ENCODE measurements around the gene MYO3B.

Gene MYO3B

DNA sequence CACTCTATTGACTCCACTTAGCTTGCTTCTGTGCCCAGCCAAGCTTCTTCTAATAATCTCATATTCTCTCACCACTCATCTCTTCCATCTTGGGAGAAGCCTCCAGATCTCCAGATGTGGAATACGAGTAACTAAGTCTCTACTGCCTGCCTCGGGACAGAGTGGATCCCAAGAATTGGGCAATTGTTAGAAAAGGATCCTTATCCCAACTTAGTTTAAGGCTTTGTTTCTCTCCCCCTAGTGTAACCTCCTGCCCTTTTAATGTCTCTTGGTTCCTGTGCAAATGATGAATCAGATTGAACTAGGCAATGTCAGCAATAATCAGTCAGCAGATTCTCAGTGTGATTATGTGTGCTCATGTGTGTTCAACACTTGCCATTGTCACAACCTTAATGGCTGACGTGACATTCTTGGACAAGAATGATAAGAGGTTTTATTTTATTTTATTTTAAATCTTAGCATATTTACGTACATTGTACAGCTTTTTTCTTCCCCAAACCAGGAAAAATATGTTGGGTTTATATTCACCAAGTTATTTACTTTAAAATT lies 59.7 kb downstream of the MYO3B start:
- DNase-seq = no peak

DNA sequence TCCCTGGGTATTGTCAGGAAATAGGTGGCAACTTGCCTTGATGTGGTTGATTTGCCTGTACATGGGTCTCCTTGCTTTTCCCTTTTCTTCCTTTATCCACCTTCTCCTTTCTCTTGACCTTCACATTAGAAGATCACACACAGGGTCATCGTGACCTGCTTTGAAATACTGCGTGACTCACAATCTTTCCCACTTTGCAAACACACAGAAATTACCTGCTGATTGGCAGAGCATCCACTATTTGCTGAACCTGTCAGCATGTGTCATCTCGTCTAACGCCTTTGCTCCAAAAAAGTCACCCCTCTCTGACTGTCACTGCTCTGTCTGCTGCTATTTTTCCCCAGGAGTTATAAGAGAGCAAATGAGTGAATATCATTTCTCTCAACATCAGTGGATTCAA lies 60.8 kb downstream of the MYO3B start:
- no peak for DNase-seq

DNA sequence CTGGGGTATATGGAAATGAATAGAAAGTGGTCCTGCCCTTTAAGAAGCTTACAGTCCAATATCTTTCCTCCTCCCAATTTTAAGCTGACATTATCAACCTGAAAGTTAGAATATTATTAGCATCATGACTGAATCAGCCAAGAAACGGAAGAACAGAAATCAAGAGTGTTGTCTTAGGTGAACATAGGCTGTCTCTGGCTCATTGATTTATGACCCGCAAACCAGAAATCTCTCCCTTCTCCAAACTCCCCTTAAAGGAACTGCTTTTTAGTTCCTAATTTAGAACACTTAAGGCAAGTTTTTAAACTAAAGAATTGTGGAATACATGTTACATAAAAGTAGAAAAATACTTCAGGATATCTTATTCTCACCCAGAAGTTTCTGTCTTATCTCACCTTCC lies 62.7 kb downstream of the MYO3B start:
- DNase-seq = no peak

DNA sequence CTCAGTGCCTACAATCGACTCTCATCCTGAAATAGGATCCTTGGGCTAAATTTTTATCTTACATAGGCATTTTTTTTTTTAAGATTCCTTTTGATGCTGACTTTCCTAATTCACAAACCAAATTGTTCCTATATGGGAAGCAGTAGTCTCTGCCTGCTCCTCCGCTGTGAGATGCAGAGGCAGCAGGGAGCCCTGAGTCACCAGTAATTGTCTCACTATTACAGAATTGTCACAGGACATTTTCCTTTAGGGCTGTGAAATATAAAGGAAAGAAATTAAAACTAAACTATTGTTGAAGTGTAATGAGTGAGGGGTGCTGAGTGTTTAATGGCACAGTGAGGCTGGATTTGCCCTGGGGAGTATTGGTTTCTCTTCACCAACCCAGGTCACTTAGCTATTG lies 63.8 kb downstream of the MYO3B start:
- DNase-seq = no peak

DNA sequence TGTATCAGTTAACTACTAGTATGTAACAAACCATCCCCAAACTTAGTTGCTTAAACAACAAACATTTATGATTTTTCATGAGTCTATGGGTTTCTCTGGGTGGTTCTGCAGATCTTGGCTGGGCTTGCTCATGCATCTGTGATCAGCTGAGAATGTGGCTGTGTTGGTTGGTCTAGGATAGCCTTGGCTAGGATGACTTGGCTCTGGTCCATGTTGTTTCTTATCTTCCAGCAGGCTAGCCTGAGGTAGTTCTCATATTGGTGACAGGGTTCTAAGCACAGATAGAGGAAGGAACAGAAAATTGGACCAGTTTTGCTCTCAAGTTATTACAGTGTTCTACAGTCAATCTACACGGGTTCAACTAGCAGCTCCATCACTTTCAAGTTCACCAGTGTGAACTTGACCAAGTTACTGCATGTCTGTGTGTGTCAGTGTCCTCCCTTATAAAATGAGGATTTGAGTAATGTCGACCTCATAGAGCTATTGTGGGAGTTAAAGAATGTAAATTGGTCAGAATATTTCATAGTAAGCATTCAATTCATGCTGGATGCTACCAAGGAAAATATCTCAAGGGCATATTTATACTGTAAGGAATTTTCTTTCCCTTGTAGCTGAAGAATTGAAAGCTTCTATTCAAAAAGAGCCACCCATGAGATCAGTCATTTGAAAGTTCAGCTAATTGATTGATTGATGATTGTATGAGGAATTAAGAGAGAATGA lies 65.3 kb downstream of the MYO3B start:
- no peak for DNase-seq

DNA sequence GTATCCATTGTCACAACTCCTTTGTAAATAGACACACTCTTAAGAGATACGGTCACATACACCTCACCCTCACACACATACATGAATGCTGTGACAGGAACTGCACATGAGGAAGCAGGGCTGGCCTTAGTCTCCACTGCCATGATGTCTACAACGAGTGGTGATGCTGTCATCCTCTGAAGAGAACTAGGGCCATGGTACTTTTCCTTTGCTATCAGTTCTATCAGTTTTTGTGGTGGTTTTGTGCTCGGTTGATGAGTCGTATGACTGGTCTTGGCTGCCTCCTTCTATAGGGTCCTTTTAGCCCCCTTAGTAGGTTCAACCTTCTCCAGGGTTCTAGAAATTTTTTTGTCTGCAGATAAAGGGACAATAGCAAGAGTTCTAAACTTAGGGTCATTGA lies 66.0 kb downstream of the MYO3B start:
- DNase-seq = no peak

DNA sequence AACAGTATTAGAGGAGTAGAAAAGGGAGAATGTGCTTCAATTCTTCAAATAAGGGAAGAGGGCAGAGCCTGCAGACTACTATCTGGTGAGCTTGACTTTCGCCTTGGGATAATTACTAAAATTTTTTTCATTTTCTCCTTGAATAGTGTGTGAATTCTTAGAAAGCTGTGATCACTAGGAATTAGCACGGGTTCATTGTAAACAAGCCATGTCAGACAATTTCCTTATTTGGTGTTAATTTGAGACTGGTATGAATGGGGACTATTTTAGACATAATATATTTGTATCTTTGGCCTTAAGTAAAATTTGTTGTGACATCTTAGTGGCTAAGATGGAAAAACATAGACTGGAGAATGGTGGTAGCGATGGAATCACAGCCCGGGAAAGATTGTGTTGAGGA lies 66.6 kb downstream of the MYO3B start:
- no peak for DNase-seq

DNA sequence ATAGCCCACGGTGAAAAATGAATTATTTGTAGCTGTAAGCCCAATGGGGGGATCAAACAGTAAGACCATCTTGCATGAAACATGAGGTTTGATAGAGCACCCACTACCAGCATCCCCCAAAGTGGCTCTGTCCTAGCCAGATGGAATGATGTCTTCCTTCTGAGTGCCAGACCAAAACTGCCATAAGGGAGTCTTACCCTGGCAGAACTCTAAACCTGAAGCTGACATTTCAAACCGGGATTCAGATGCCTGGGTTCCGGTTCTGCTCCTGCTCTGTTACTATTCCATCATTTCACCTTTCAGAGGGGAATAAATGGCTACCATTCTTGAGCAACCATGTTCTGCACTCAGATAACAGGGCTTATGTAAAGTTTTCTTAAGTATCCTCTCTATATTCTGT lies 67.4 kb downstream of the MYO3B start:
- no peak for DNase-seq

DNA sequence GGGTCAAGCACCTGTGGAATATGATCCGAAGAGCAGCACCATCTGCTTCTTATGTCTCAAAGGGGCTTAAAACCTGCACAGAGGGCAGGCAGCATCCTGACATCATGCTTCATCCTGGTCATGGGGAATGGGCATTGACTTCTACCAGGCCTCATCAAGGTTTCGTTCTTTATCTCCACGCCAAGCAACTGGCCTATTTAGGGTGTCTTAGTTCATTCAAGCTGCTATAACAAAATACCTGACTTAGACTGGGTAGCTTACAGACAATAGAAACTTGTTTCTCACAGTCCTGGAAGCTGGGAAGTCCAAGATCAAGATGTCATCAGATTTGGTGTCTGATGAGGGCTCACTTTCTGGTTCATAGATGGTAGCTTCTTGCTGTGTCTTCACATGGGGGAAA lies 69.4 kb downstream of the MYO3B start:
- DNase-seq = no peak

DNA sequence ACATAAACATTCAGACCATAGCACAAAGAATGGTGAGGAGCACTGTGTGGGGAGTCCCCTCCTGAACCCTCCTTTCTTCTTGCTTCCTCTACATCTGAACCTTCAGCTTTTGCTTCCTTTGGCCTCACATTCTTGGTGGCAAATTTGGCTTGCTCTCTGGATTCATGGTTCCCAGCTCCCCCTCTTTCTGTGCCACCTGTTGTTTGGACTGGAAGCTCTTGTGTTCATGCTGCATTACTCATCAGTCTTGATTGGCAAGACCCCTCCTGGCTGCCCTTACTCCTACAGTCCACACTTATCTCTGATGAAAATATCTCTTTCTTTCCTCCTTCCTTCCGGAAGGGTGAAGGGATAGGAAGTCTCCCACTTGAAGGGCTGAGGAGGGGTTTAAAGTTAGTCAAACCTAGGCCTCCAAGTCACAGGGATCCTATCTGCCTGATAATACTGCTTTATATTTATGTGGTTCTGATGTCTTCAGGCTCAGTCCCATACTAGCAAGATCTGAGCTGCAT lies 70.0 kb downstream of the MYO3B start:
- no peak for DNase-seq

DNA sequence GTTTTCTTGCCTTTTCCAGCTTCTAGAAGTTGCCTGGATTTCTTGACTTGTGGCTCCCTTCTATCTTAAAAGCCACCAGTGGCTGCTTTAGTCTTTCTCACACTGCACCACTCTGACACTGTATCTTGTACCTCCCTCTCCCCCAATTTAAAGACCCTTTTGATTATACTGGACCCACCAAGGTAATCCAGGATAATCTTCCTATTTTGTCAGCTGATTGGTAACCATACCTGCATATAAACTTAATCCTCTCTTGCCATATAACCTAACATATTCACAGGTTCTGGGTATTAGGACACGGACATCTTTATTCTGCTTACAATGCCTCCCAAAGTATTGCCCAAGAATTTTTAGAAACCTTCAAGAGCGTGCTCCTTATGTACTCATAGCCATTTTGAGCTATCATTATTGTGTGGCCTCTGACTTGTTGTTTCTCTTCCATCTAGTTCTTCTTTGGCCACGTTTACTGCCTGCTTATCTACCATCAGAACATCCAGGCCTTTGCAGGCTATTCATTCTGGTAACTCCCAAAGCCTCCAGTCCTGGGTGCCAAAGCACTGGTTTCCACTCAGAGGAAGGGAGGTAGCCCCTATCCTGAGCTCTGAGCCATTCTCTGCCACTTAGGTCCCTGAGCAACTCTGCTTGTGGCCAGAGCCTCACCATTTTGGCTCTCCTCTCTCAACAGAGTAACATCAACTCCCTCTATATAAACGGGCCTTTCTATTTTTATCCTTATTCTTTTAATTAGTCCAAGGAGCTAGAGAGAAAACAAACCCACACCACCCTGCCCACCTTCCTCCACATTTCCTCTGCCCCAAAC lies 70.8 kb downstream of the MYO3B start:
- no peak for DNase-seq

DNA sequence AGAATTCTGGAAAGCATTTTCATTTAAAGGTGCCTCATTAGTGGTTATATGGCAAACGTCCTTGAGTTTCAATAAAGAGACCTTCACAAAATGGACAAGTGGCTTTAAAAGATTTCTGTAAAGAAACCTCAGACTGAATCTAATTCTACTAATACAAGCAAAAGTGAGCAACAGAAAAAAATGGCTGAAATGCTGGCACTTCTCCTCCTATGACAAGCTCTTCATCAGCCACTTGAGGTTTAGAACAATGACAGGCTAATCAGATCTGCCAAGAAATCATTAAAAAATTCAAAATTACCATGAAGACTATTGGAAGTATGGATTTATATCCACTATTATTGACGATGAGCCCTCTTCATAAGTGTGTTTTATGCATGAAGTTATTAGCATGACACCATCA lies 71.8 kb downstream of the MYO3B start:
- no peak for DNase-seq

DNA sequence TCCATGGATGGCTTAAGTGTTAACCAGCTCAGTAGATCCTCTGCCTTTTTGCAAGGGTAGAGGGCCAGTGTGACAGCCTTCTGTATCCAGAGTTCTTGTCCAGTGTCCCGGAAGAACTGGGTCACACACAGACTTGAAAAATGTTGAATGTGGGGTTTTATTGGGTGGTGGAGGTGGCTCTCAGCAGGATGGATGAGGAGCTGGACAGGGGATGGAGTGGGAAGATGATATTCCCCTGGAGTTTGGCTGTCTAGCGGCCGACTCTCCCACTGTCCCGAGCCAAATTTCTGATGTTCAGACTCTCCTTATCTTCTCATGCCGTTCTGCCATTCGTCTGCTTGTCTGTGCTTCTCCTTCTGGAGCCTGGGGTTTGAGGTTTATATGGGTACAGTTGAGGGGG lies 72.6 kb downstream of the MYO3B start:
- DNase-seq = no peak

DNA sequence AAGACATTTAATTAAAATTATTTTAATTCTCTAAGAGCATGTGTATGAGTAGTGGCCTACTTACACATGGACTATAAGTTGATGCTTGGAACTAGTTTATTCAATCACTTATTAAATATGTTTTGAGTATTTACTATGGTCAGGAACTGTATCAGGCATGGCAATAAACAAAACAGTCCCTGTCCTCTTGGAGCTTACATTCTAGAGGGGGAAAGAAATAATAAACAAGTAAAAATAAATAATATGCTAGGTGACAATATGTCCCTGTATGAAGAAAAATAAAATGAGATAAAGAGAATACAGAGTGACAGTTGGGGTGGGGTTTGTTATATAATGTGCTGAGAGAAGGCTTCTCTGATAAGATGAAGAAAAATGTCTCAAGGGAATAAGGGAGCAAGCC lies 74.5 kb downstream of the MYO3B start:
- no peak for DNase-seq

DNA sequence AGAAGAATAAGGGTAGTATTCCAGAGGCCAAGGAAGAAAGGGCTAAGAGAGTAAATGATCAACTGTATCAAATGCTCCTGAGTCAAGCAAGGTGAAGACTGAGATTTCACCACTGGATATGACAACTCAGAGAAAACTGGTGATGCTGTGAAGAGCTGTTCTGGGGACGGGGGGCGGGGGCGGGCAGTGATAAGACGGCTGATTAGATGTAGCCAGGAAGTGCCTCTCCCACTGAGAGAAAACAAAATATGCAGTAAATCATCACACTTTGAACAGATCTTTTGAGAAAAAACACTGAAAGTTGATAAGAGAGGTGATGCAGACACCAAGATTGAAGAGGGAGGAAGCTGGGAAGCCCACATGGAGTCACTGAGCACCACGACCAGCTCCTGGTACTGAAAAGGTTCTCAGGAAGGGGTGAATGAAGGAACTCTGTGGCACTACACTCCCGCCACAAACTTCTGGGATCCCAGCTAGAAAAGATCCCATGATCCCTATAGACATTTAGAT lies 75.8 kb downstream of the MYO3B start:
- no peak for DNase-seq

DNA sequence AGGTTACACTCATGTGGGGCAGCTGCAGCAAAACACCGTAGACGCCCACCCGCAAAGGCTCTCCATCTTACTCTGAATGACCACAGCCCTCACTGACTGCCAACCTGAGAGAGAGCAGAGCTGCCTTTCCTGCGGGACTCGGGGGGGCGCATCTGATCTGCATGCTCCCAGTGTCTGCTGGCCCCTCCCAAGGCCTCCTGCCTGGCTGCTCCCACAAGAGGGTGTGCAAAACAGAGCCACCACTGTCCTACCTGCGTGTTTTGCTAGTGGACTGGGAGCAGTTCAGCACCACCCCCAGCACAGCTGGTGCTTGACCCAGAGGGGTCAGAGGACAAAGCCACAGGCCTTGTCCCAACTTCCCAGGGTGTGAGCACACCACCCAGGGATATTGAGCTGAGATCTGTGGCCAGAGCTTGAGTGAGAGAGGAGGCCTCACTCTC lies 76.4 kb downstream of the MYO3B start:
- no peak for DNase-seq

DNA sequence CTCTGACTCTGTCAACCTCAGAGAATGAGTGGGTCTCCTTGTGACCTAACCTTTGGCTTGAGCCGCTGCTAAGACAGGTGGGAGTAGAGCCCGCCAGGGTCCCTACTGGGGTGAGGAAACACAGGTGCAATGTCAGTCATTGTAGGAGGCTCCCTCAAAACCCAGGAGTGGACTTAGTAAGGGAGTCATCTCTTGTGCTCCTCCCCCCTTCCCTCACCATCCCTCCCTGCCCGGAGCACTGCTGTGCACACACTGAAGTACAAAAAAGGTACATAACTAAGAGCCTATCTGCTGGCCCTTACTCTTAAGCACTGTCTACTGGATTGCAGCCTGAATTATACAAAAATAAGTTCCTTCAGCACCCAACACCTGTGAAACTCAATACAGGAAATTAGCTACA lies 77.2 kb downstream of the MYO3B start:
- no peak for DNase-seq

DNA sequence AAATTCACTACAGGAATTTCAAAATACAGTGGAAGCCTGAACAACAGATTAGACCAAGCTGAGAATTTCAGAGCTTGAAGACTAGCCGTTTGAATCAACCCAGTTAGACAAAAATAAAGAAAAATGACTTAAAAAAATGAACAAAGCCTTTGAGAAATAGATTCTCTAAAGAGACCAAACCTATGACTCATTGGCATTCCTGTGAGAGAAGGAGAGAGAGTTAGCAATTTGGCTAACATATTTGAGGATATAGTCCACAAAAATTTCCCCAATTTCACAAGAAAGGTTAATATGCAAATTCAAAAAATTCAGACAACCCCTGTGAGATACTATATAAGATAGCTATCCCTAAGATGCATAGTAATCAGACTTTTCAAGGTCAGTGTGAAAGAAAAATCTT lies 78.0 kb downstream of the MYO3B start:
- no peak for DNase-seq

DNA sequence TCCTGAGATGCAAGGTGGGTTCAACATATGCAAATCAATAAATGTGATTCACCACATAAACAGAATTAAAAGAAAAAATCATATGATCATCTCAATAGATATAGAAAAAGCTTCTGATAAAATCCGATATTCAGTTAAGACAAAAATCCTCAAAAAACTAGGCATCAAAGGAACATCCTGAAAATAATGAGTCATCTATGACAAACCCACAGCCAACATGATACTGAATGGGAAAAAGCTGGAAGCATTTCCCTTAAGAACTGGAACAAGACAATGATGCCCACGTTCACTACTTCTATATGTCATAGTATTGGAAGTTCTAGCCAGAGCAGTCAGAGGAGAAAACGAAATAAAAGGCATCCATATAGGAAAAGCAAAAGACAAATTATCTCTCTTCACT lies 80.4 kb downstream of the MYO3B start:
- no peak for DNase-seq

DNA sequence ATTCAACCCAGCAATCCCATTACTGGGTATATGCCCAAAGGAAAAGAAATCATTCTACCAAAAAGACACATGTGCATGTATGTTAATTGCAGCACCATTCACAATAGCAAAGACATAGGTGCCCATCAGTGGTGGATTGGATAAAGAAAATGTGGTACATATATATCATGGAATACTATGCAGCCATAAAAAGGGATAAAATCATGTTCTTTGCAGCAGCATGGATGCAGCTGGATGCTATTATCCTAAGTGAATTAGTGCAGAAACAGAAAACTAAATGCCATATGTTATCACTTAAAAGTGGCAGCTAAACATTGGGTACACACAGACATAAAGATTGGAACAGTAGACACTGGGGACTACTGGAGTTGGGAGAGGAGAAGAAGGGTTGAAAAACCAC lies 82.2 kb downstream of the MYO3B start:
- no peak for DNase-seq

DNA sequence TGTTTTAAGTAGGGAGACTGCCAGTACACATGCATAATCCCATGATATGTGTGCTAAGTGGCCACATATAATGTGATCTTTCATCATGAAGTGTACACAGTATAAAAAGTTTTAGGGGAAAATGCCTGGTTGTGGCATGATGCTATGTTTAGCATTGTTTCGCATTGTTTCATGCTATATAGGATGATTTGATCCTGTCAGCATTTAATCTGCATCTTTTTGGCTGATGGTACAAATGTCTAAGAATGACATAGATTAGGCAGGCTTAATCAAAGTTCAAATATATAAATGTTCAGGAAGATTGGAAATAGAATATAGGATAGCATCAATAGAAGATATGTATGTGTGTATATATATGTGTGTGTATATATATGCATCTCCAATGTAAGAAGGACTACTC lies 83.6 kb downstream of the MYO3B start:
- DNase-seq = no peak

DNA sequence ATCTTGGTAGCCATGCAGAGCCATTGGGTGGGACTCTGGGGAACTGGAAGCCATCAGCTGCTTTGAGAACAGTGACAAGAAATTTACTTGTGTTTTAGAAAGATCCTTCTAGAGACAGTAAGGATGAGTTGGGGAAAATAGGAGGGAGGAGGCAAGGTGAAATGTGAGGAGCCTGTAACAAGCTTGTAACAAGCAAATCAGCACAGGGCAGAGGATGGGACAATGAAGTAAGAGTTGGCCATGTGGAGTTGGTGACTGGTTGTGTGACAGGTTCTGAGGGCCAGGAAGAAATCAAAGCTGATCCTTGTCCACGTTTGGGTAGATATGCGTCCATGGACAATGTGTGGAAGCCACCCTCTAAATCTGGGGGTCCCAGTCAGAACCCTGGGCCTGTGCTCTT lies 84.4 kb downstream of the MYO3B start:
- no peak for DNase-seq

DNA sequence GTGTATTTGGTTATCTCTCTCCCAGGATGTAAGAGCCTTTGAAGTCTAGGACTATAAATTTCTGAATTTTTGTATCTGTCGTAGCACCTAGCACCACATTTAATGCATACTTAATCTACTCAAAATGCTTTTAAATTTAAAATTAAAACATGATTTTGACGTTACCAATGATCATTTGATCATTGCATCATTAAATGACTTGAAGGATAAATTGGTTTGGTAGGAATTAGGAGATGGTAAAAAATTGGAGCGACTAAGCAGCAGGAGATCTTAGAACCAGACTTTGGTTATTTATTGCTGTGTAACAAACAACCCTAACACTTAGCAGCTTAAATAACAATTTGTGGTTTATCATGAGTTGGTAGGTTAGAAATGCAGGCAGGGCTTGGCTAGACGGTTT lies 84.9 kb downstream of the MYO3B start:
- no peak for DNase-seq

Measured in activated effector memory CD4-positive, alpha-beta T cell treated with anti-CD3 and anti-CD28 coated beads, Interleukin-2, amount 50 U/mL, for 16 hours (primary cell).